ENCODE measurements around the gene ITGA5. TPM values are rescaled to one million over a fixed set of nuclear protein-coding genes. Genes with fewer than 3 reads are reported as not detected.
A peak's percentile ranks its signal among the peaks of the same experiment; 100 is the strongest.

Gene ITGA5
- total RNA-seq, 1 experiment from 2014 or later = 12.2 TPM

DNA sequence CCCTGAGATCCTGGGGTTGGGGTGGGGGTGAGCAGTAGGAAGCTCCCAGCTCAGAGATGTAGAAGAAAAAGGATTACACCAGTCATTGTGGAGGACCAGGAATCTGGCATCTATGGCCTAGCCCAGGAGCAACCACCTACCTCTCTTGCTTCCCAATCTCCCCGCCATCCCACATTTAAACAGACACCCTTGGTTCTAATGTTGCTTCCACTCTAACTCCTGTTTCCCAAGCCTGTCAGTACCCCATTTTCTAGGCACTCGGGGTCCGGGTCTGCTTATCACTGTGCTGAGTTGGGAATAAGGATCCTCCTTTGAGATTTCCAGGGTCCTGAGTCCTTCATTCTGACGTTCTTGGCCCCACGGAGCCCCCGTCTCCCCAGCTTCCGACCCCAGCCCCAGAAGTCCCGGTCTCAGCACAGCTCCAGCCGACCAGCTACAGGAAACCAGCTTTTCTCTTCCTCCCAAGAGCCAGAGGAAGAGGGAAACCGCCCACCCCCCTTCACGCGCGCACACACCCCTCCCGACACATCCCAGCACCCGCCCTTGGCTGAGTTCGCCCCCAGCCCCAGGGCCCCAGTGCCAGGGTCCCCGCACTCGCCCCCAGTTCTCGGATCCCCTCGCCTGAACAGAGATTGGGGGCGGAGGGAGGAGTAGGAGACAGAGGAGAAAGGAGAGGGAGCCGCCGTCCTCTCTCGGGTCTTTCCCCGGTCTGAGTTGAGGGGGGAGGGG, 1.2 kb downstream of the ITGA5 start:
- H3K9me3 Mint-ChIP-seq = no peaks in the 10 kb centered on the region
- H3K14ac ChIP-seq (ENCODE audit: insufficient read depth, low read length) = no peak overlapping the region
- TF ChIP-seq, protein P1, sequence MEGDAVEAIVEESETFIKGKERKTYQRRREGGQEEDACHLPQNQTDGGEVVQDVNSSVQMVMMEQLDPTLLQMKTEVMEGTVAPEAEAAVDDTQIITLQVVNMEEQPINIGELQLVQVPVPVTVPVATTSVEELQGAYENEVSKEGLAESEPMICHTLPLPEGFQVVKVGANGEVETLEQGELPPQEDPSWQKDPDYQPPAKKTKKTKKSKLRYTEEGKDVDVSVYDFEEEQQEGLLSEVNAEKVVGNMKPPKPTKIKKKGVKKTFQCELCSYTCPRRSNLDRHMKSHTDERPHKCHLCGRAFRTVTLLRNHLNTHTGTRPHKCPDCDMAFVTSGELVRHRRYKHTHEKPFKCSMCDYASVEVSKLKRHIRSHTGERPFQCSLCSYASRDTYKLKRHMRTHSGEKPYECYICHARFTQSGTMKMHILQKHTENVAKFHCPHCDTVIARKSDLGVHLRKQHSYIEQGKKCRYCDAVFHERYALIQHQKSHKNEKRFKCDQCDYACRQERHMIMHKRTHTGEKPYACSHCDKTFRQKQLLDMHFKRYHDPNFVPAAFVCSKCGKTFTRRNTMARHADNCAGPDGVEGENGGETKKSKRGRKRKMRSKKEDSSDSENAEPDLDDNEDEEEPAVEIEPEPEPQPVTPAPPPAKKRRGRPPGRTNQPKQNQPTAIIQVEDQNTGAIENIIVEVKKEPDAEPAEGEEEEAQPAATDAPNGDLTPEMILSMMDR (conservative IDR thresholded peaks at IDR 0.05) = no peak
- peak overlapping the region; percentile 9 for H3K9ac ChIP-seq (ENCODE audit: extremely low read depth, insufficient read length, low read length)
- no peak overlapping the region for H2BK12ac ChIP-seq (ENCODE audit: insufficient read length, low read depth, low read length)
- H3T11ph ChIP-seq (ENCODE audit: low read length) = no peak overlapping the region
- H2AK5ac ChIP-seq (ENCODE audit: insufficient read length, low read length) = no peak overlapping the region
- no peak overlapping the region for H2AFZ ChIP-seq (ENCODE audit: low read length)
- no peak overlapping the region for H3K23ac ChIP-seq (ENCODE audit: insufficient read length, low read depth, low read length)
- no CpG with 5 or more reads among the region's 25 CpGs for WGBS (ENCODE audit: extremely low coverage, insufficient read length, low lambda C conversion rate)
- no peaks in the 10 kb centered on the region for H3K9me3 ChIP-seq (ENCODE audit: control insufficient read depth, low read depth, low read length)
- no peak overlapping the region for H3K27ac ChIP-seq (ENCODE audit: insufficient read length, low read depth, low read length)
- H4K5ac ChIP-seq (ENCODE audit: insufficient read length, low read depth, low read length) = no peak overlapping the region
- no peak overlapping the region for H2BK5ac ChIP-seq (ENCODE audit: insufficient read length, low read length)
- no peak overlapping the region for H4K8ac ChIP-seq (replicated peaks; ENCODE audit: insufficient read length, low read depth, low read length)
- H3K18ac ChIP-seq (ENCODE audit: insufficient read length, low read depth, low read length) = no peak overlapping the region
- no peaks in the 10 kb centered on the region for H4K20me1 ChIP-seq (ENCODE audit: control insufficient read depth, insufficient read depth, insufficient read length)
- H4K91ac ChIP-seq (ENCODE audit: insufficient read length, low read depth, low read length) = no peak overlapping the region
- H3K79me2 ChIP-seq (ENCODE audit: insufficient read depth, low read length) = no peaks in the 10 kb centered on the region
- no peak overlapping the region for H2BK15ac ChIP-seq (ENCODE audit: low read depth, low read length)
- peak overlapping the region; percentile 40 for H3K4me2 ChIP-seq (ENCODE audit: insufficient read depth, insufficient read length, low read length)
- no peaks in the 10 kb centered on the region for H3K79me1 ChIP-seq (ENCODE audit: insufficient read depth, low read depth, low read length, poor library complexity, severe bottlenecking)
- H3K27me3 Mint-ChIP-seq (ENCODE audit: low read depth) = peaks cover 58% of the 10 kb centered on the region
- H3K27ac Mint-ChIP-seq = no peak overlapping the region; a peak in 1 of 7 replicates
- H3K27me3 ChIP-seq (ENCODE audit: insufficient read depth, low read length) = no peaks in the 10 kb centered on the region; the same call in 1 of the 2 replicates
- no peak overlapping the region for H3K4ac ChIP-seq (ENCODE audit: low read depth, low read length)
- H3K56ac ChIP-seq (ENCODE audit: insufficient read length, low read depth, low read length) = no peak overlapping the region
- no peak overlapping the region for H2BK120ac ChIP-seq (ENCODE audit: low read depth, low read length, poor library complexity, severe bottlenecking)
- H3K4me3 Mint-ChIP-seq = peak overlapping the region; percentile 79 to 94
- H3K23me2 ChIP-seq (ENCODE audit: insufficient read length, low read depth, low read length, poor library complexity, severe bottlenecking) = peaks cover 16% of the 10 kb centered on the region
- no peaks in the 10 kb centered on the region; a peak in 1 of 7 replicates for H3K36me3 Mint-ChIP-seq (ENCODE audit: insufficient read depth in 1 of 3, low read depth in 3 of 3)
- H3K4me1 Mint-ChIP-seq = peaks cover 39 to 40% of the 10 kb centered on the region in 2 experiments
- DNase-seq = no peak
- no peak overlapping the region for H2BK20ac ChIP-seq (ENCODE audit: low read depth, low read length, poor library complexity, severe bottlenecking)
- peaks cover 5% of the 10 kb centered on the region; the same call in 1 of the 2 replicates for H3K4me1 ChIP-seq (ENCODE audit: insufficient read depth, low read length)
